Kasumi-1 (cell line): ENCODE data around the gene CXCR2.
"Not testable (repeated sequence)": the region's sequence is repeated elsewhere in the genome, so short reads cannot be mapped to it uniquely, and the experiment has no call there.

ENCODE experiments used
- DNase-seq, 2 experiments: peaks; one replicate each; lab custom pipeline; 2025; lab: John Stamatoyannopoulos, UW

Gene CXCR2

GRCh38 chr2:218130377-218130776 is 4.5 kb downstream of the CXCR2 start:
- no peak for DNase-seq

GRCh38 chr2:218130822-218131221 is 5.0 kb downstream of the CXCR2 start:
- DNase-seq: no peak

- DNase-seq: no peak
Measured at GRCh38 chr2:218137514-218137913, 11.7 kb downstream of the CXCR2 start.

GRCh38 chr2:218138047-218138446 is 12.2 kb downstream of the CXCR2 start:
- no peak for DNase-seq

GRCh38 chr2:218145124-218145523 is 19.3 kb downstream of the CXCR2 start:
- DNase-seq: no peak

DNA sequence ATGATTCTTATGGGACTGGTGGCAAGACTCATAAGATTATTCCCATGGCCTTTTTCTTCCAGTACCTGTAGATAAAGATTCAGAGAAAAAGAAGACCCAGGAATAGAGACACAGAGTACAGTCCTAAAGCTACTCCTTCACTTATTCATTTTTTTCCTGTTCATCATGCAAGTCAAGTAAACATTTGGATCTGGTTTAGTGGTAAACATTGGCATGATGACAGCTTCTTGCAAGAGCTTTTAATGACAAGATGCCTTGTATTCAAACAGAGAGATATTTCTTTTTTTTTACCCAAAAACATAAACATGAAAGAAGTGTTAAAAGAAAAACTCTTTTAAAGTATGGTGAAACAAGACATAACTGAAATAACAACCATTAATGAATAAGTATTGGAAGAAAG is 20.2 kb downstream of the CXCR2 start:
- no peak for DNase-seq

GRCh38 chr2:218149098-218149497 is 23.3 kb downstream of the CXCR2 start:
- DNase-seq: no peak

DNA sequence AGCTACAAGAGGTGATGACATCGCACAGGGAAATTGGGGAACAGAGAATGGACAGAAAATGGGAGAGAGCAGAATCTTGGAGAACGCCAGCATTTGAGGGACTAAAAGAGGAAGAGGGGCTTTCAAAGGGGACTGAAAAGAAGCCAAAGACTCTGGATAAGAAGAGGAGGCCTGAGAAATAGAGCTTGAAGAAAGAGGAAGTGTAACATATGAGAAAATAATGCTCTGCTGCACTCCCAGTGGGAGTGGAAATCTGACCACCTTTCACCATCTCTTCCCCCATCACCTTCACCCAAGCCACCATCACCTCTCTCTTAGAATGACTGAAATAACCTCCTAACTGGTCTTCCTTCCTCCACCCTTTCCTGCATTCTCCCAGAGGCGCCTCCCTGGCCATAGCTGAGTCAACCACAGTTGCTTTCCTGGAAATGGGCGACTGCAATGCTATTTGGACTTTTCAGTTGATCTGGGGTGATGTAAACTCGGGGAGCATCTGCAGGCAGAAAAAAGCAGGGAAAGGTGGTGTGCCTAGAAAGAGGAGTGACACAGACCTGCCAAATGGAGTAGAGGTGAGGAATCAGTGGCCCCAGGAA is 24.1 kb downstream of the CXCR2 start:
- peak; percentile 8 to 45 for DNase-seq

GRCh38 chr2:218152172-218152571 is 26.3 kb downstream of the CXCR2 start:
- DNase-seq: no peak

DNA sequence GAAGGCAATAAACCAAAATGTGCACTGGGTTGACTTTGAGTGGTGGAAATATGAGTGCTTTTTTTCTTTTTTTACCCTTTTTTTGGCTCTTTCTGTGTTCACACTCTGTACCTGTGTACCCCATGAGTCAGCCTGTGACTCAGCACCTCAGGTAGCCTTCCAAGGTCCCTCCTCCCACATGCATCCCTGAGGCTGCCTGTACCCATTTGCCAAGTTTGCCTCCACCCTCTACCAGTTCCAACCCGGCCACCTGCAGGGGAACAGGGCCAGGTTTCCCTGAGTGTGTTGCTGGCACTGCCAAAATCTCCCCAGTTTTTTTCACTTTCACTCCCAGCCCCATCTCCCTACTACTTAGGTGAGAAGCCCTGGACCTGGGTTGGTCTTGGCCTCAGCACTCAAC is 26.9 kb downstream of the CXCR2 start:
- no peak for DNase-seq

GRCh38 chr2:218155953-218156479 is 30.2 kb downstream of the CXCR2 start:
- DNase-seq: no peak

- no peak for DNase-seq
Measured at GRCh38 chr2:218161644-218162043, 35.8 kb downstream of the CXCR2 start.

DNA sequence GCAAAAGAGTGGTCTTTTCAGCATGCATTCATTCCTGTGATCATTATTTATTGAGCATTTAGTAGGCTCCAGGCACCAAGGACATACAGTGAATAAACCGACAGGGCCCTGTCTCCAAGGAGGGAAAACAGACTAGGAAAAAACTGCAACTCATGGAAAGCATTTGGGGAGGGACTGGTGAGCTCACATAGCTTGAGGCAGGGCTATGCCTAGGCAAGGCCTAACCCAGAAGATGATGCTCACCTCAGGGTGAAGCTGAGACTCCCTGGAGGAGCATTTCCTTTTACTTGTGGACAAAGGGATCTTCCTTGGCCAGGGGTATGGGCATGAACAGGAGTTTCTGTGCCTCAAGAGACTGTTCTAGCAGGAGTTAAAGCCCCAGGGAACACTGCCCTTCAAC is 37.0 kb downstream of the CXCR2 start:
- no peak for DNase-seq

DNA sequence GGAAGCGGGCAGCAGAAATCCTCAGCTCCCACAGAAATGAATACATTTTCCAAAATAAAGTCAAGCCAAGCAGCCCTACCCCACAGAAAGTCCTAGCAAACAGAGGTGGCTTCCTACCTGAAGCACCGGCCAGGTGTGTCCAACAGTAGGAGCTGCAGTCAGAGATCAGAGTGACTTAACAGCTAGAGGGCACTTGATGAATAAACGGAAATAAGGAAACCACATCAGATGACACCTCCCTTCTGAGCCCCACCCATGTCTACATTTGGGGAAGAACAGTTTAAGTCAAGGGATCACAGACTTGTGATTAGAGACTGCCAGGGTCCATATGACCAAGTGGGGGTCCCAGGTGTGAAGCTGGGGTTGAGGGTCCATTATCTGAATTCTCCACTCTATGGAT is 41.0 kb downstream of the CXCR2 start, which contains the start of gene CXCR1:
CXCR1 (minus strand) TSS at position 172 of the 400 bp plus-strand sequence. CDS start 1,751 bp downstream, outside the sequence.
- peak; percentile 8 to 15 for DNase-seq

GRCh38 chr2:218168016-218168415 is 42.2 kb downstream of the CXCR2 start:
- no peak for DNase-seq

GRCh38 chr2:218168635-218169462 is 43.0 kb downstream of the CXCR2 start:
- DNase-seq: peak; percentile 23 to 29

DNA sequence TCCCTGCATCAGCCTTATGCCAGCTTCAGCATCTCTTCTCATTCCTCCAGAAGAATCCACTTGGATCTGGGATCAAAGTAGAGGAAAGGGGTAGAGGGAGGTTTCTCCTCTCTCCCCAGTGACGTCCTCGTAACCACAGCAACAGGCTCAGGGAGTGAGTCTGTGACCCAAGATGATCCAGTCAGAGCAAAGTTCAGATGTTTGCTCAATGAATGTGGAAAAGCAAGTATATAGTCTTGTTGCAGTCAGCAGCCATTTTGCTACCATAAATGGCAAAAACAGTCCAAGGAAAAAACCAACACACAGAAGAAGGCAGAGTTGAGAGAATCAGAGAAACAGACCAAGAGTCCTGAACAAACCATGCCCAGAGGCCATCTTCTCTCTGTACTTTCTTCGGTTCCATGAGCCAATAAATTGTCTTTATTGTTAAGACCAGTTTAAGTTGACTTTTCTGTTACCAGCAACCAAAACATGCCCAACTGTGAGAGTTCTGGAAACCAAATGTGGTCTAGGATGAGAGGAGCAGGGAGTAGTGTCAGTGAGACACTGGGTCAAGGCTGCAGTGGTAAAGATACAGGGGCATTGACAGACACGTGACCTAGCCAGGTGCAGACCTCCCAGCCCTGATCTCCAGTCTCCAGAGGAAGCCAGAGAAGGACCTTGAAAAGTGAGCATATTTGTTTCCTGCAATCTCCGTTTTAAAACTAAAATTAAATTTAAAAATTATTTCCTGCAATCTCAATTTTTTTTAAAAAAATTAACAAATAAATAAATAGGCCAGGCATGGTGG is 44.1 kb downstream of the CXCR2 start:
- no peak for DNase-seq

DNA sequence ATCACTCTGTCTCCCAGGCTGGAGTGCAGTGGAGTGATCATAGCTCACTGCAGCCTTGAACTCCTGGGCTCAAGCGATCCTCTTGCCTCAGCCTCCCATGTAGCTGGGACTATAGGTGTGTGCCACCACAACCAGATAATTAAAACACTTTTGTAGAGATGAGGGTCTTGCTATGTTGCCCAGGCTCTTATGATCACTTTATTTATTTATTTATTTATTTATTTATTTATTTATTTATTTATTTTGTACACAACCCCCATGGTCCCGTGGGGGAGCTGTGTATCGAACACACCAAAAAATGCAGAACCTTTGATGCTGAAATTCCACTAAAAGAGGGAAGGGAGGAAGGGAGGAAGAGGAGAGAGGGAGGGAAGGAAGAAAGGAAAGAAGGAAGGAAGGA is 45.9 kb downstream of the CXCR2 start:
- not testable (repeated sequence) for DNase-seq

GRCh38 chr2:218172845-218173244 is 47.0 kb downstream of the CXCR2 start:
- DNase-seq: no peak

DNA sequence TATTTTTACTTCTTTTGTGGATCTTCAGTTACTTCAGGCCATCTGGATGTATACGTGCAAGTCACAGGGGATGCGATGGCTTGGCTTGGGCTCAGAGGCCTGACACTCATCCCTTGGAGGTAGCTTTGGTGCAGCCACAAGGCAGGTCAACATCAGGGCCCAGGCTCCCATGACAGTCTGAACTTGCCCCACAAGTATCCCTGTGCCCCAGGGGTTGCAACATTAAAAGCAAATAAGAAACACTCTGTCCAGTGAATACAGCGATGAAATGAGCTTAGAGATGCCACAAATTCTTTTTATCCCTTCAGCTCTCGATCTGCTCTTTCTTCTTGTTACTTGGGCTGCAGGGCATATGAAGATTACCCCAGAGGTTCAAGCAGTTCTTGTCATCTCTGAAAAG is 54.0 kb downstream of the CXCR2 start:
- DNase-seq: no peak

GRCh38 chr2:218180467-218181114 is 54.8 kb downstream of the CXCR2 start:
- DNase-seq: no peak

- no peak for DNase-seq
Measured at GRCh38 chr2:218184331-218184730, 58.5 kb downstream of the CXCR2 start.
